GM23248 (cell line): Measurements from ENCODE around the gene TAF11L3.

Experiments used
- EZH2 ChIP-seq: fragments of 200-600 bp; sonication (generic); IDR thresholded peaks from 2 replicates; pipeline ENCODE4 v1.6.1; 2018; ENCODE audit warnings: antibody characterized with exemption, mild to moderate bottlenecking; ENCODE audit not compliant: insufficient read depth, poor library complexity, severe bottlenecking
- EZH2phosphoT487 ChIP-seq: fragments of 200-600 bp; sonication (generic); IDR thresholded peaks from 2 replicates; pipeline ENCODE4 v1.6.1; 2018; ENCODE audit warnings: antibody characterized with exemption, moderate library complexity, mild to moderate bottlenecking, low read depth; ENCODE audit not compliant: insufficient read depth

DNA sequence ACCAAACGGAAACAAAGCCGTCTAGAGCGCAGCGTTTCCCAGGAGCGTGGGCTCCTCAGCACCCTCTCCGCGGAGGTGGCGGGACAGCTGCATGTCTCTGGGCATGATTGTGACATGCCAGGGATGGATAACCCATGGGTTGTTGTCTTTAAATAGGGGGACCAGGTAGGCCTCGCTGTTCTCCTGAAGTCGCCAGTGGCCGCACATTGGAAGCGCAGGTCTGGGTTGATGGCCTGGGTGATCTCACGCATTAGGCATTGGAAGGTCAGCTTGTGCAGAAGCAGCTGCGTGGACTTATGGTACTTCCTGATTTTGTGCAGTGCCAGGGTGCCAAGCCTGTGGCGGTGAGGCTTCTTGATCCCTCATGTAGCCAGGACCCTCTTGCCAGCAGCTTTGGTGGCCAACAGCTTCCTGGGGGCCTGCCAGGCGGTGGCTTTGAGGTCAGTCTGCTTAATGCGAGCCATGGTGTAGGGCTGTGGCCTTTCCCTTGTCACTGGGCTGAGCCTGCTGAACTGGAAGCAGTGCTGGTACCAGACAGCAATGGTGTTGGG lies 6.3 kb upstream of the TAF11L3 start:
- TF ChIP-seq EZH2 (no peak), EZH2phosphoT487 (no peak)
